Stimulated activated CD8-positive, alpha-beta memory T cell treated with anti-CD3 and anti-CD28 coated beads, Interleukin-7, amount 100 ng/mL, for 24 hours (primary cell): Measurements from ENCODE around the gene CNNM3.
"Not testable (repeated sequence)": the region's sequence is repeated elsewhere in the genome, so short reads cannot be mapped to it uniquely, and the experiment has no call there.

ENCODE experiments used
- DNase-seq: peaks from one replicate; pipeline ENCODE4 v3.0.0-alpha.2; 2020; ENCODE audit warnings: low read depth

CNNM3 gene

GRCh38 chr2:96799623-96799935, 16.5 kb upstream of the CNNM3 start:
- no peak for DNase-seq

DNA sequence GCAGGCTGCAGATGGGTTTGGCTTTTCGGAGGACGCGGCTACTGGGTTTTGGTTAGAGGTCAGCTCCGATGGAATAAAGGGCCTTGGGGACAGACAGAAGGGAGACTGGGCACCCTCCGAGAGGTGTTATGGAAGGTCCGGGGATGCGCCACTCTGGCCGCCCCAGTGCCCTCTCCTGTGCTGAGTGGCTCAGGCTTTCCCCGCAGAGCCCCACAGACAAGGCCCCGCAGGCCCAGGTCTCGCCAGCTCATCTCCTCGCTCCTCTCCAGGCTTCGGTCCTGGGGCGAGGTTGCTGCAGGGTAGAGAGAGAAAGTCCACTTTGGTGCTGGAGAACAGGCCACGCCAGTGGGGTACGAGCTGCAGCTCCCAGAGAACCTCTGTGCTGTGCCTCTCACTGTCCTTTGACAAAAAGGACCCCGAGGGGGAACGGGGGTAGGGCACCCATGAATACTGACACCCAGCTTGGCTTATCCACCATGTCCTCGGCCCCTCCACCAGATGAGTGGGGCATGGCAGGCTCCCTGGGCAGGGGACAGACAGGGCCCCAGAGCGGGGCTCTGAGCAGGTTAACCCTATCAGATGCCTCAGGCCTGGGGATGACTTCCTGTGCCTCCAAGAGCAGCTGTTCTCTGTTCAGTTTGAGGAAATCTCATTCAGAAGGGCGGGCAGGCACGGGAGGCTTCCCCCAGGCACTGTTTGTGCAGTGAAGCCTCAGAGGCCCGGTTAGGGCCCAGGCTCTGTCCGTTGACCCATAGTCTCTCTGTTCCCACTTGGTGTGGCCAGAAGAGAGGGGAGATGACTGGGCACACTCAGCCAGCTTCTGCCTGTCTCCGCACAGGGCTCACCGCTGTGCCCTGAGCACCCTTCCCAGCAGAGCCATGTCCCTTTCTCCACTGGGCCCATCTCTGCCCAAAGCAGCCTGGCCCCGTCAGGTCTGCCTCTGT, 15.7 kb upstream of the CNNM3 start:
- DNase-seq = no peak

- DNase-seq = peak; percentile 44
These were observed 14.9 kb upstream of the CNNM3 start for GRCh38 chr2:96801005-96801785.

GRCh38 chr2:96801786-96802595, 14.1 kb upstream of the CNNM3 start:
- DNase-seq = no peak

DNA sequence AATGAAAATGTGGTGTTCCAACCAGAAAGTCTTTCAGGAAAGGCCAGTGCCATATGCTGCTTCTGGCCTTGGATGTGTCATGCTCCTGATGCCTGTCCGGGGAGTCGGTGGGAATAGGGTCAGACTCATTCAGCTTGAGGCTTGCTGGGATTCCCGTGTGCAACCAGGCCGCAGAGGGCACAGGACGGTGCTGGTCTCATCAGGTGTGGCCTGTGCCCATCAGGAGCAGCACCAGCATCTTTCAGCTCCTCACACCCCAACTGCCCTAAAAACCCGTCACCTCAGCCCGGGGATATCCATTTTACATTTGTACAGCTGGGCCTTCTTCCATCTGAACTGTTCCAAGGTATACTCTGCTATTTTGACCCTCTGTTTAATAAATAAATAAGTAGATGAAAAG, 13.3 kb upstream of the CNNM3 start:
- DNase-seq = no peak

DNA sequence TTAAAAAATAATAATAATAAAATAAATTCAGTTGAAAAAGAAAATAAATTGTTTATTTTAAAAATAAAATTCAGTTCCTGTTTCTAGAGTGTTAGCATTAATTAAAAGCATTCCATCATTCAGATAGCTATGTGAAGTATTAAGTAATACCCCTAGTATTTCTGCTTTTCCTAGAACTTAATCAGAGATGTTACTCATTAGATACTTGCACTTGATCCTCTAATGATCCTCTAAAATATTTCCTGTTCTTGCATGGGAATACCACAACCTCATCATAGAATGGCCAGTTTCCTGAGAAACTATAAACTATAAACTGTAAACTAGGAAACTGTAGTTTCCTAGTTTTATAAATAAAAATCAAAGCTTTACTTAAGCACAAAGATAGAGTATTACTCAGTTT, 11.1 kb upstream of the CNNM3 start:
- DNase-seq = no peak

DNA sequence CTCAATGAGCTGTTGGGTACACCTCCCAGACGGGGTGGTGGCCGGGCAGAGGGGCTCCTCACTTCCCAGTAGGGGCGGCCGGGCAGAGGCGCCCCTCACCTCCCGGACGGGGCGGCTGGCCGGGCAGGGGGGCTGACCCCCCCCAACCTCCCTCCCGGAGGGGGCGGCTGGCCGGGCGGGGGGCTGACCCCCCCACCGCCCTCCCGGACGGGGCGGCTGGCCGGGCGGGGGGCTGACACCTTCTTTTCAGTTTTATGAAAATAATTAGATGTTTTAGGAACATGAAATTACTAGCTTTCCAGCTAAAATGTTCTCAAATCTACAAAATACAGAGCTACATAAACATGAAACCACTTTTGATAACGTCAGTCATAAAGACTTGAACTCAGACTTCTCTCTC, 10.1 kb upstream of the CNNM3 start:
- not testable (repeated sequence) for DNase-seq

DNA sequence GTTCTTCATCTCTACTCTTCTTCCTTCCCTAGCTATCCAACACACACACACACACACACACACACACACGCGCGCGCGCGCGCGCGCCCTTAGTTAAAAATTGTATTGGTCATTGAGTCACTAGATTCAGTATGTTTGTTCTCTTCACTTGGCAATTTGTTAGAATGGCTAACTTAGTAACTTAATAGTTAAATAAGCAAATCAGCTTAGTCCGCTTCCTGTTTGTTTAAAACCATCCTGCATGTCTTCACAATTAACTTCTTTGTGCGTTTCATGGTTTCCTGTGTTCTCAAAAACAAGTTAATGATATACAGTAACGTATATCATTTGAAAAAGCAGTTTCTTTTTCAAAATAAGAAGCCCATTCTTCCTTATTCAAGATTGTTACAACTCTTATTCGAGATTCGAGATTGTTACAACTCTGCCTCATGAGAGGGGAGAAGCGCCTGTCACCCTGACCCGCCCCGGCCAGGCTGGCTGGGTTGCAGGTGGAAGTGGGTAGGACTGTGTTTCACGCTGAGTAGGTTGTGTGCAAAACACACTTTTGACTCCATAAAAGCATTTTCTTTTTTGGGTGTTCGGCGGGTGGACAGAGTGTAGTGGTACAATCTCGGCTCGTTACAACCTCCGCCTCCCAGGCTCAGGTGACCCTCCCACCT, 9.5 kb upstream of the CNNM3 start:
- DNase-seq = no peak

DNA sequence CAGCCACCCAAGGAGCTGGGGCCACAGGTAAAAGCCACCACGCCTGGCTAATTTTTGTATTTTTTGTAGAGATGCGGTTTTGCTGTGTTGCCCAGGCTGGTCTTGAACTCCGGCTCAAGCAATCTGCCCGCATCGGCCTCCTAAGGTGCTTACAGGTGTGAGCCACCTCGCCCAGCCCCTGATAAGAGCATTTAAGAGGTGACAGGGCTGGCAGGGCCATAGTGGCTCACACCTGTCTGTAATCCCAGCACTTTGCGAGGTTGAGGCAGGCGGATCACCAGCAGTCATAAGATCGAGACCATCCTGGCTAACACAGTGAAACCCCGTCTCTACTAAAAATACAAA, 9.0 kb upstream of the CNNM3 start:
- DNase-seq = no peak

- DNase-seq = no peak
These were observed 7.8 kb upstream of the CNNM3 start for GRCh38 chr2:96808176-96808837.

DNA sequence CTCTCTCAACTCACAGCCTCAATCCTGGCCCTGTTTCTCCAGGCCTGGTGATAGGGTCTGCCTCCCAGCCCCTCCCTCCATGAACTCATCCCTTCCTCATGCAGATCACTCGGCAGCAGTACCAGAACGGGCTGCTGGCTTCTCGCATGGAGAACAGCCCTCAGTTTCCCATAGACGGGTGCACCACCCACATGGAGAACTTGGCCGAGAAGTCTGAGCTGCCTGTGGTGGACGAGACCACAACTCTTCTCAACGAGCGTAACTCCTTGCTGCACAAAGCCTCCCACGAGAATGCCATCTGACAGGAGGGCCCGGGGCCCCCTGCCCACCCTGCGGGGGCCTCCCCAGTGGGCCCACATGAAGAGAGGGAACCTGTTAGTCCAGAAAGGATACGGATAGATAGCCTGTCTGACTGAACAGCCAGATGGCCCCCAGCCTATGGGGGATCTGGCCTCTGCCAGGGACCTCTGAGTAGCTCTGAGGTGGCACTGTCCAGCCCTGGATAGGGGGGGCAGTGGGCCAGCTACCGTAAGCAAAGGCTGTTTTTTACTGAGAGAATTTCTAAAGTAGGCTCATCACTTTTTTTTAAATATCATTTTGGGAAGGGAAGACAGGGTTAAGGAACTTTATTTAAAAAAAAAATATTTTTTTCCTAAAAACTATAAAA, 6.7 kb upstream of the CNNM3 start:
- DNase-seq = no peak

- no peak for DNase-seq
These were observed 5.9 kb upstream of the CNNM3 start for GRCh38 chr2:96809951-96810782.

- DNase-seq = no peak
These were observed 5.3 kb upstream of the CNNM3 start for GRCh38 chr2:96810783-96811192.

DNA sequence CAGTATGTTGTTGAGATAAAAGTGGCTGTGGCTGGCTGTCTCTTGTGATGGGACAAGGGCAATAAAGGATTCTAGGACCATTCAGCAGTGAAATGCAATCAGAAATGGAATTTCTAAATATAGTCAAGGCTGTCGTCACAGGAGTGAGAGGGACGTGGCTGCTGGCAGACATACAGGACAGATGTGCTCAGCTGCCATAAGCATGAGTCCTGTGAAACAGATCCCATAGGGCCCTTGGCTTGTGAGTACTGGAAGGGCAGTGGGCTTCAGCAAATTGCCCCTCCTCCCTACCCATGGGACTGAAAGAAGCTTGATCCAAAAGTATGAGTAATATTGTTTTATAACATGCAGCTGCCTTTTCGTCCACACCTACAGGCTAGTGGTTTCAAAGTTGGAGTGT, 4.2 kb upstream of the CNNM3 start:
- DNase-seq = no peak

DNA sequence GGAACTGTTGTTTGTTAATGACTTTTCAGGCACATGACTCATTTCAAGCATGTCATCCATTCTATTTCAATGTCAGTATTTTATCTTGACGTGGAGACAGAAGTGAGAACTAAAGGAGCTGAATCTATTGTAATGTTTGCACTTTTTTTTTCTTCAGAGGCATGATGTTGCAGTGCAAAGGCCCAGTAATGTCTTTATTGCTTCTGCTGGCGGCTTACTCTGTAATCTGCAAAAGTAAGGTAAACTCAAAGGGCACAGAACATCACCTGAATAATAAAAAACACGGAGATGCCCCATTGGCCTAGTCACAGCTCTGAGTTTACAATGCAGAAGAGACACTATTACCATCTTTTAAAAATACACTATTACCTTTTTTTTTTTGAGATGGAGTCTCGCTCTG, 2.4 kb upstream of the CNNM3 start:
- no peak for DNase-seq

DNA sequence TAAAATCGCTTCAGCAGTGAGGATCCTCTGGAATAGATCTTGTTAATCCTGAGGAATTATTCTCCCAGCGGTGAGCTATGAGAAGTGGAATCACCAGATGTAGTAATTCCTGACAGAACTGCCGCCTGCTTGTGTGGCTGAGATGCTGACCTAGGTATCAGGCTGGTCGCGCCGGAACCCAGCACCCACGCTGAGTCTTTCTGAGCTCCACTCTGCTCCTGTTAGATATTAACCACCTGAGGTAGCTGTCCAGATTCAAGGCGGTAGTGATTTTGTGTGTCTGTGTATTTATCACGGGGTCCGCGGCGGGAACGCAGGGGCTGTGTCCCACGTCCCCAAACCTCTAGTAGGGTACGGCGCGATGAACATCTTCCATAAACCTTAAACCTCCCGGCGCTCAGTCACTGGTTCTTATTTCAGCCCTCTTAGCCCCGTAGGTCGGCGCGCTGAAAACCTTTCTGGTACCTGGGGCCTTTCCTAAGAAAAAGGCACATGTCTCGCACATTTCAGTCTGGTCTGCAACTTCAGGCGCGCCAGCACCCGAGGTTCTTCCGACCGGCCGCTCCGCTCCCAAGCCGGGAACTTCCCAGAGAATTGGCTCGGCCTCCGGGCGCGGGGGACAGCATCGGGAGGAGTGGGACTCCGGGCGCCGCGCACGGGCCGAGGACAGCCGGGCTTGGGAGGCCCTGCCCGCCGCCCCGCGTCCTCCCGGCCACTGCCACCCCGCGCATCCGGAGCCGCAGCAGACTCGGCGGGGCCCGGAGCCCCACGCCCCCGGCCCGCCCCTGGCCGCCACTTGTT, 542 bp upstream of the CNNM3 start:
- no peak for DNase-seq

DNA sequence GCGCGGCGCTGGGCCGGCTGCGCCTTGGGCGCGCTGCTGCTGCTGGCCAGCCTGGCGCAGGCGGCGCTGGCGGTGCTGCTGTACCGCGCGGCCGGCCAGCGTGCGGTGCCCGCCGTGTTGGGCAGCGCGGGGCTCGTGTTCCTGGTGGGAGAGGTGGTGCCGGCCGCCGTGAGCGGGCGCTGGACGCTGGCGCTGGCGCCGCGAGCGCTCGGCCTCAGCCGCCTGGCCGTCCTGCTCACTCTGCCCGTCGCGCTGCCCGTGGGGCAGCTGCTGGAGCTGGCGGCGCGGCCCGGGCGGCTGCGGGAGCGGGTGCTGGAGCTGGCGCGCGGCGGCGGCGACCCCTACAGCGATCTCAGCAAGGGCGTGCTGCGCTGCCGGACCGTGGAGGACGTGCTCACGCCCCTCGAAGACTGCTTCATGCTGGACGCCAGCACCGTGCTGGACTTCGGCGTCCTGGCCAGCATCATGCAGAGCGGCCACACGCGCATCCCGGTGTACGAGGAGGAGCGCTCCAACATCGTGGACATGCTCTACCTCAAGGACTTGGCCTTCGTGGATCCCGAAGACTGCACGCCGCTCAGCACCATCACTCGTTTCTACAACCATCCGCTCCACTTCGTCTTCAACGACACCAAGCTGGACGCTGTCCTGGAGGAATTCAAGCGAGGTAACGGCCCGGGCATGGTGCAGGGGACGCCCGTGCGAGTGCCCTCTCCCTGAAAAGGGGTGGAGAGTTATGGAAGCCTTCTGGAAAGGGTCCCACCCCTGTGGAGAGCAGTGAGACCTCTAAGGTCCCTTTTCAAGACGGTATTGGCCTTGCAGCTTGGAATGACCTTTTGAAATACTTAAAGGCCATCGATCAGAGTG, 1.0 kb downstream of the CNNM3 start:
- DNase-seq = no peak

DNA sequence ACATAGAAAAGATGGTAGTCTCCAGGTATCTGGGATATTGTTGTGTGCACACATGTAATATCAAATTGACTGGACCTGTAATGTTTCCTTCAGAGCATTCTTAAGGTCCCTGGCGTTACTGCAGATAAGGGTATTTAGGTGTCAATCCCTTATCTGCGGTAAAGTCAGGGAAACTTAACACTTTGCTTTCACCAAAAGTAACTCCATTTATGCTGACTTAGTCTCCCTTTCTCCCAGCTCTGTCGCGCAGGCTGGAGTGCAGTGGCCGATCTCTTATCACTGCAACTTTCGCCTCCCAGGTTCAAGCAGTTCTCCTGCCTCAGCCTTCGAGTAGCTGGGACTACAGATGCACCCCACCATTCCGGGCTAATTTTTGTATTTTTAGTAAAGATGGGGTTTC, 1.8 kb downstream of the CNNM3 start:
- no peak for DNase-seq
